Activated T-helper 1 cell treated with anti-CD3 and anti-CD28 coated beads, Interleukin-12 subunit alpha, Interleukin-12 subunit beta, Interleukin-2, Interleukin-4 antibody, amounts not matched to agents 30 ng/mL and 10 ng/mL and 1 ng/mL, durations not matched to agents 14 hours and 24 hours and 36 hours (primary cell): ENCODE data around the gene WNT10A. TPM values are rescaled to one million over a fixed set of nuclear protein-coding genes. Genes with fewer than 3 reads are reported as not detected.
A peak's percentile ranks its signal among the peaks of the same experiment; 100 is the strongest.

Source experiments
- DNase-seq: peaks from one replicate; pipeline ENCODE4 v3.0.0; 2021; ENCODE audit warnings: low spot score
- H3K27ac Mint-ChIP-seq: one replicate; pipeline ENCODE4 v1.8.0; 2021; ENCODE audit warnings: mild to moderate bottlenecking, mixed read lengths
- H3K27me3 Mint-ChIP-seq: one replicate; pipeline ENCODE4 v1.8.0; 2022; ENCODE audit warnings: mild to moderate bottlenecking, moderate library complexity, mixed read lengths; ENCODE audit not compliant: insufficient read depth
- H3K36me3 Mint-ChIP-seq: one replicate; pipeline ENCODE4 v1.8.0; 2021; ENCODE audit warnings: low read depth, mixed read lengths
- H3K4me1 Mint-ChIP-seq: one replicate; pipeline ENCODE4 v1.8.0; 2021; ENCODE audit warnings: low read depth, mixed read lengths
- H3K4me3 Mint-ChIP-seq: one replicate; pipeline ENCODE4 v1.8.0; 2021; ENCODE audit warnings: mild to moderate bottlenecking, moderate library complexity, mixed read lengths
- H3K9me3 Mint-ChIP-seq: one replicate; pipeline ENCODE4 v1.8.0; 2021; ENCODE audit warnings: mixed read lengths
- intact Hi-C: fragments of 100-400 bp; cut with micrococcal nuclease; formaldehyde crosslinking; loops from one replicate; pipeline ENCODE4 v1.15.1; 2024
- total RNA-seq: library from RNA; stranded (reverse); gene quantifications from 2 replicates; pipeline ENCODE4 v1.2.3, GENCODE V29; 2022

The WNT10A gene
- total RNA-seq, 1 donor from 2014 or later = 0.18 TPM

- Mint-ChIP-seq H3K9me3 (peaks cover 4% of the 10 kb centered on the region), H3K4me3 (peak overlapping the region; percentile 3), H3K4me1 (peaks cover 44% of the 10 kb centered on the region), H3K27ac (peak overlapping the region; percentile 37), H3K36me3 (no peaks in the 10 kb centered on the region), H3K27me3 (peaks cover 64% of the 10 kb centered on the region)
- no peak for DNase-seq
- intact Hi-C loops = loop anchor here (10.0 kb wide), 3 partner anchors 610 to 1670 kb away; no protein-coding TSS in a partner anchor
Observed at GRCh38 chr2:218894151-218894879, 13.7 kb downstream of the WNT10A start.

GRCh38 chr2:218894880-218895157 lies 14.2 kb downstream of the WNT10A start:
- no peak for DNase-seq
- Mint-ChIP-seq H3K36me3 (no peaks in the 10 kb centered on the region), H3K27me3 (peaks cover 64% of the 10 kb centered on the region), H3K4me3 (no peak overlapping the region), H3K9me3 (peaks cover 4% of the 10 kb centered on the region), H3K27ac (peak overlapping the region; percentile 23), H3K4me1 (peaks cover 44% of the 10 kb centered on the region)
- intact Hi-C loops = loop anchor here (5.0 to 10.0 kb wide), 7 partner anchors 67 to 1670 kb away; partner anchors contain the start of genes CNOT9, CTDSP1, GMPPA and USP37

GRCh38 chr2:218895326-218895725 lies 14.7 kb downstream of the WNT10A start:
- H3K27me3 Mint-ChIP-seq = peaks cover 62% of the 10 kb centered on the region
- H3K36me3 Mint-ChIP-seq = no peaks in the 10 kb centered on the region
- peaks cover 4% of the 10 kb centered on the region for H3K9me3 Mint-ChIP-seq
- DNase-seq = no peak
- H3K27ac Mint-ChIP-seq = peak overlapping the region; percentile 86
- H3K4me1 Mint-ChIP-seq = peaks cover 44% of the 10 kb centered on the region
- intact Hi-C loops = loop anchor here (5.0 to 10.0 kb wide), 7 partner anchors 67 to 1671 kb away; partner anchors contain the start of genes CNOT9, CTDSP1, GMPPA and USP37
- no peak overlapping the region for H3K4me3 Mint-ChIP-seq

- Mint-ChIP-seq H3K4me3 (peak overlapping the region; percentile 63), H3K27ac (peak overlapping the region; percentile 86), H3K4me1 (peaks cover 44% of the 10 kb centered on the region), H3K9me3 (peaks cover 4% of the 10 kb centered on the region), H3K36me3 (no peaks in the 10 kb centered on the region), H3K27me3 (peaks cover 62% of the 10 kb centered on the region)
- intact Hi-C loops = loop anchor here (1.0 to 10.0 kb wide), 12 partner anchors 13 to 1671 kb away; partner anchors contain the start of genes BCS1L, CNOT9, CTDSP1 and GMPPA
- DNase-seq = no peak
Observed at GRCh38 chr2:218895759-218896500, 15.3 kb downstream of the WNT10A start.

- H3K27me3 Mint-ChIP-seq = peaks cover 60% of the 10 kb centered on the region
- DNase-seq = peak; percentile 84
- H3K9me3 Mint-ChIP-seq = peaks cover 4% of the 10 kb centered on the region
- intact Hi-C loops = loop anchor here (1.0 to 10.0 kb wide), 13 partner anchors 13 to 1672 kb away; partner anchors contain the start of genes BCS1L, CNOT9, CTDSP1 and GMPPA
- H3K4me1 Mint-ChIP-seq = peaks cover 44% of the 10 kb centered on the region
- no peaks in the 10 kb centered on the region for H3K36me3 Mint-ChIP-seq
- peak overlapping the region; percentile 86 for H3K27ac Mint-ChIP-seq
- peak overlapping the region; percentile 63 for H3K4me3 Mint-ChIP-seq
Observed at GRCh38 chr2:218896501-218897393, 16.1 kb downstream of the WNT10A start.

- Mint-ChIP-seq H3K27ac (peak overlapping the region; percentile 37), H3K27me3 (peaks cover 57% of the 10 kb centered on the region), H3K4me1 (peaks cover 44% of the 10 kb centered on the region), H3K36me3 (no peaks in the 10 kb centered on the region), H3K4me3 (no peak overlapping the region), H3K9me3 (peaks cover 4% of the 10 kb centered on the region)
- intact Hi-C loops = loop anchor here (1.0 to 10.0 kb wide), 12 partner anchors 21 to 1673 kb away; partner anchors contain the start of genes CNOT9, CTDSP1, GMPPA and NHEJ1
- no peak for DNase-seq
Observed at GRCh38 chr2:218897394-218898108, 16.9 kb downstream of the WNT10A start.

- Mint-ChIP-seq H3K4me1 (peaks cover 42% of the 10 kb centered on the region), H3K27ac (peak overlapping the region; percentile 86), H3K4me3 (peak overlapping the region; percentile 73), H3K36me3 (no peaks in the 10 kb centered on the region), H3K9me3 (peaks cover 4% of the 10 kb centered on the region), H3K27me3 (peaks cover 56% of the 10 kb centered on the region)
- DNase-seq = peak; percentile 71
- intact Hi-C loops = loop anchor here (1.0 to 10.0 kb wide), 9 partner anchors 22 to 1673 kb away; partner anchors contain the start of genes CNOT9, CTDSP1, GMPPA and USP37
Observed at GRCh38 chr2:218898109-218898878, 17.6 kb downstream of the WNT10A start.

GRCh38 chr2:218899147-218899546 lies 18.5 kb downstream of the WNT10A start:
- intact Hi-C loops = loop anchor here (5.0 to 10.0 kb wide), 7 partner anchors 63 to 1674 kb away; partner anchors contain the start of genes CNOT9, CTDSP1, GMPPA and USP37
- Mint-ChIP-seq H3K4me1 (peaks cover 34% of the 10 kb centered on the region), H3K9me3 (peaks cover 4% of the 10 kb centered on the region), H3K36me3 (no peaks in the 10 kb centered on the region), H3K4me3 (no peak overlapping the region), H3K27ac (no peak overlapping the region), H3K27me3 (peaks cover 50% of the 10 kb centered on the region)
- no peak for DNase-seq

GRCh38 chr2:218902427-218902826 lies 21.8 kb downstream of the WNT10A start:
- Mint-ChIP-seq H3K4me3 (no peak overlapping the region), H3K4me1 (peaks cover 9% of the 10 kb centered on the region), H3K27me3 (peaks cover 50% of the 10 kb centered on the region), H3K27ac (no peak overlapping the region), H3K36me3 (no peaks in the 10 kb centered on the region), H3K9me3 (no peaks in the 10 kb centered on the region)
- no peak for DNase-seq
- intact Hi-C loops = no loop called here

- peaks cover 12% of the 10 kb centered on the region for H3K4me1 Mint-ChIP-seq
- no peaks in the 10 kb centered on the region for H3K36me3 Mint-ChIP-seq
- H3K27ac Mint-ChIP-seq = no peak overlapping the region
- intact Hi-C loops = no loop called here
- DNase-seq = no peak
- no peaks in the 10 kb centered on the region for H3K9me3 Mint-ChIP-seq
- no peak overlapping the region for H3K4me3 Mint-ChIP-seq
- H3K27me3 Mint-ChIP-seq = peaks cover 48% of the 10 kb centered on the region
Observed at GRCh38 chr2:218904176-218904575, 23.5 kb downstream of the WNT10A start.
